Liver (tissue), 3 donors: ENCODE measurements around the gene SYNC.

Source experiments
- ATF3 ChIP-seq: IDR thresholded peaks from 2 replicates; pipeline ENCODE4 v1.6.1; 2016; ENCODE audit warnings: antibody characterized with exemption
- CTCF ChIP-seq: fragments of 150-350 bp; IDR thresholded peaks from 2 replicates; pipeline ENCODE4 v1.5.1; 2017; ENCODE audit warnings: improper control_type of control experiment, low read depth, low read length; ENCODE audit not compliant: missing input control
- EGR1 ChIP-seq, 2 donors: IDR thresholded peaks; 2 replicates each; pipeline ENCODE4 v1.6.1; 2016 to 2018; ENCODE audit warnings: antibody characterized with exemption in 2 of 2, low read depth in 2 of 2
- MAX ChIP-seq: IDR thresholded peaks from 2 replicates; pipeline ENCODE4 v1.6.1; 2016; ENCODE audit warnings: antibody characterized with exemption
- NR2F2 ChIP-seq: IDR thresholded peaks from 2 replicates; pipeline ENCODE4 v1.6.1; 2016; ENCODE audit warnings: antibody characterized with exemption
- RAD21 ChIP-seq, 2 donors: IDR thresholded peaks; 2 replicates each; pipeline ENCODE4 v1.6.1; 2016; ENCODE audit warnings: antibody characterized with exemption in 2 of 2, mild to moderate bottlenecking in 2 of 2
- REST ChIP-seq: IDR thresholded peaks from 2 replicates; pipeline ENCODE4 v1.6.1; 2016; ENCODE audit warnings: antibody characterized with exemption, mild to moderate bottlenecking
- TAF1 ChIP-seq: conservative IDR thresholded peaks from 2 replicates; pipeline ENCODE4 v1.6.1; 2016; ENCODE audit warnings: antibody characterized with exemption, mild to moderate bottlenecking
- donor health status: healthy.
- donor health status: healthy.

- TF ChIP-seq CTCF (no peak), RAD21 (IDR thresholded peaks at IDR 0.05) (no peak), NR2F2 (no peak), ATF3 (no peak), EGR1 (IDR thresholded peaks at IDR 0.05; ENCODE audit: low read depth in 2 of 2) (no peak), REST (no peak), MAX (no peak), TAF1 (no peak)
Measured at GRCh38 chr1:32729254-32730046, 26.9 kb upstream of the SYNC start.
